Coronary artery (tissue), 2 donors: Measurements from ENCODE around the gene CAMTA1.

Experiments
- DNase-seq: peaks from one replicate; pipeline ENCODE4 v3.0.0-alpha.2; 2017; ENCODE audit warnings: low spot score
- H3K27ac ChIP-seq, 2 donors: fragments of 200-600 bp; sonication (generic); one replicate each; pipeline ENCODE4 v1.5.1; 2016 to 2019
- H3K4me3 ChIP-seq: fragments of 200-600 bp; sonication (generic); 2 replicates; pipeline ENCODE4 v1.5.1; 2016; ENCODE audit warnings: mild to moderate bottlenecking, moderate library complexity
- TF ChIP-seq, protein P1 (sequence below): fragments of 200-600 bp; sonication (generic); IDR thresholded peaks from one replicate; pipeline ENCODE4 v1.5.1; 2019; ENCODE audit warnings: antibody characterized with exemption

Gene CAMTA1

GRCh38 chr1:7438921-7439655, 653.8 kb downstream of the CAMTA1 start:
- TF ChIP-seq, protein P1, sequence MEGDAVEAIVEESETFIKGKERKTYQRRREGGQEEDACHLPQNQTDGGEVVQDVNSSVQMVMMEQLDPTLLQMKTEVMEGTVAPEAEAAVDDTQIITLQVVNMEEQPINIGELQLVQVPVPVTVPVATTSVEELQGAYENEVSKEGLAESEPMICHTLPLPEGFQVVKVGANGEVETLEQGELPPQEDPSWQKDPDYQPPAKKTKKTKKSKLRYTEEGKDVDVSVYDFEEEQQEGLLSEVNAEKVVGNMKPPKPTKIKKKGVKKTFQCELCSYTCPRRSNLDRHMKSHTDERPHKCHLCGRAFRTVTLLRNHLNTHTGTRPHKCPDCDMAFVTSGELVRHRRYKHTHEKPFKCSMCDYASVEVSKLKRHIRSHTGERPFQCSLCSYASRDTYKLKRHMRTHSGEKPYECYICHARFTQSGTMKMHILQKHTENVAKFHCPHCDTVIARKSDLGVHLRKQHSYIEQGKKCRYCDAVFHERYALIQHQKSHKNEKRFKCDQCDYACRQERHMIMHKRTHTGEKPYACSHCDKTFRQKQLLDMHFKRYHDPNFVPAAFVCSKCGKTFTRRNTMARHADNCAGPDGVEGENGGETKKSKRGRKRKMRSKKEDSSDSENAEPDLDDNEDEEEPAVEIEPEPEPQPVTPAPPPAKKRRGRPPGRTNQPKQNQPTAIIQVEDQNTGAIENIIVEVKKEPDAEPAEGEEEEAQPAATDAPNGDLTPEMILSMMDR: no peak
- Histone ChIP-seq H3K4me3 (no peak overlapping the region), H3K27ac (no peak overlapping the region)
- no peak for DNase-seq

GRCh38 chr1:7440154-7440553, 654.9 kb downstream of the CAMTA1 start:
- DNase-seq: no peak
- H3K4me3 ChIP-seq: no peak overlapping the region
- TF ChIP-seq, protein P1: no peak
- no peak overlapping the region for H3K27ac ChIP-seq

GRCh38 chr1:7441143-7441841, 656.0 kb downstream of the CAMTA1 start:
- Histone ChIP-seq H3K27ac (no peak overlapping the region), H3K4me3 (no peak overlapping the region)
- DNase-seq: no peak
- TF ChIP-seq, protein P1: no peak

- no peak for DNase-seq
- no peak overlapping the region for H3K27ac ChIP-seq
- TF ChIP-seq, protein P1: no peak
Observed at GRCh38 chr1:7442036-7442435, 656.8 kb downstream of the CAMTA1 start.

GRCh38 chr1:7442918-7443317, 657.7 kb downstream of the CAMTA1 start:
- no peak overlapping the region for H3K27ac ChIP-seq
- no peak overlapping the region for H3K4me3 ChIP-seq
- DNase-seq: no peak
- TF ChIP-seq, protein P1: no peak

More at GRCh38 chr1:7442036-7442435, 656.8 kb downstream of the CAMTA1 start:
- no peak overlapping the region for H3K4me3 ChIP-seq

DNA sequence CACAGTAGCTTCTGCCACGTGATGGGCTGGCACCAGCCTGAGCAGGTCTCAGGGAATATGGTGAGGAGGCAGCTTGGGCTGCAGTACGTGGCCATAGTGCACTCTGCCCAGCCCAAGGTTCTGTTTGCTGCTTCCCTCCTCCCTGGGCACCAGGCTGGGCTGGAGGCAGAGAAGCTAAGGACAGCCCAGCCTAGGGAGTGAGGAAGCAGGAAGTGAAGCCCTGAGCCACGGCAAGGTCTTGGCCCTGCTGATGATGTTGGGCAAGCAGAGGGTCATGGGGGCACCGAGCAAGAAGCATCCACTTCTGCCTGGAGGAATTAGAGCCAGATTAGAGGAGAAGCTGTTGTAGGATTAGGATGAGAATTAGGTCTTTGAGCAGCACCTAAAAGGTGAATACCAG, 659.1 kb downstream of the CAMTA1 start:
- no peak for DNase-seq
- TF ChIP-seq, protein P1: no peak
- no peak overlapping the region for H3K27ac ChIP-seq

GRCh38 chr1:7447093-7447492, 661.8 kb downstream of the CAMTA1 start:
- no peak for DNase-seq
- TF ChIP-seq, protein P1: no peak

More for the DNA sequence above, 659.1 kb downstream of the CAMTA1 start:
- H3K4me3 ChIP-seq: no peak overlapping the region

More at GRCh38 chr1:7447093-7447492, 661.8 kb downstream of the CAMTA1 start:
- Histone ChIP-seq H3K4me3 (no peak overlapping the region), H3K27ac (no peak overlapping the region)
